ENCODE data around the gene DMPK.
A peak's percentile ranks its signal among the peaks of the same experiment; 100 is the strongest.

Gene DMPK

DNA sequence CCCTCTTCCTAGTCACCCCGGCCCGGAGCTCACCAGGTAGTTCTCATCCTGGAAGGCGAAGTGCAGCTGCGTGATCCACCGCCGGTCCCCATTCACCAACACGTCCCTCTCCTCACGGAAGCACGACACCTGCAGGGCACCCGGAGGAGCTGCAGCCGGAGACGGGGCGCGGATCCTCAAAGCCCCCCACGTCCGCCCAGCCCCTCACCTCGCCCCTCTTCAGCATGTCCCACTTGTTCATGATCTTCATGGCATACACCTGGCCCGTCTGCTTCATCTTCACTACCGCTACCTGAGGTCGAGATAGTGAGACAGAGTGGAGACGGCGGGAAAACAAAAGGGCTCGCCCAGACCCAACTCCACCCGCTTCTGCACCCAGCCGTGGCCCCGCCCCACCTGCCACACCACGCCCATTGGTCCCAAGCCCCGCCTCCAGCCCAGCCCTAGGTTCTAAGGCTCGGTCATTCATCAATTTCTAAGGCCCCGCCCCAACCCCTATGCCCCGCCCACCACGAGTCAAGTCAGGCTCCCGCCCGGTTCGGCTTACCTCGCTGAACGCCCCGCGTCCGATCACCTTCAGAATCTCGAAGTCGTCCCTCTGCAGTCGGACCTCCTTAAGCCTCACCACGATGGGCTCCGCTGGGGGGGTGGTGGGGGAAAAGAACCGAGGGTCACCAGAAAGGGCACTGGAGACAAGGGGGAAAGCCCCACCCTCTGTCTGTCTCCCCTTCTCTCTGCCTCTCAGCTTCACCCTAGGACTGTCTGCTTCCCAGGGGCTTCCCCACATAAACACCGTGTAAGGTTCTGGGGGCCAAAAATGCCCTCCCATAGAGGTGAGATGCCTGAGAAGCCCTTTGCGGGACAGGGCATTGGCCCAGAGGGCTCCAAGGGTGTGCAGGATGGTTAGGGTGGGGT is 2.8 kb downstream of the DMPK start:
- Histone ChIP-seq H3K27me3 (ENCODE audit: insufficient read depth, poor library complexity, severe bottlenecking) (peaks cover 59% of the 10 kb centered on the region), H3K4me3 (replicated peaks; ENCODE audit: insufficient read depth, low read length) (no peak overlapping the region), H3K27ac (replicated peaks) (no peak overlapping the region)
- peak in 1 of 2 experiments; percentile 73 for DNase-seq (ENCODE audit: low read depth in 1 of 2, low spot score in 1 of 2)
- TF ChIP-seq POLR2AphosphoS5 (IDR thresholded peaks at IDR 0.05; ENCODE audit: low read depth) (no peak), REST (IDR thresholded peaks at IDR 0.05; ENCODE audit: insufficient replicate concordance, low read depth) (no peak)
- TF ChIP-seq, protein P1, sequence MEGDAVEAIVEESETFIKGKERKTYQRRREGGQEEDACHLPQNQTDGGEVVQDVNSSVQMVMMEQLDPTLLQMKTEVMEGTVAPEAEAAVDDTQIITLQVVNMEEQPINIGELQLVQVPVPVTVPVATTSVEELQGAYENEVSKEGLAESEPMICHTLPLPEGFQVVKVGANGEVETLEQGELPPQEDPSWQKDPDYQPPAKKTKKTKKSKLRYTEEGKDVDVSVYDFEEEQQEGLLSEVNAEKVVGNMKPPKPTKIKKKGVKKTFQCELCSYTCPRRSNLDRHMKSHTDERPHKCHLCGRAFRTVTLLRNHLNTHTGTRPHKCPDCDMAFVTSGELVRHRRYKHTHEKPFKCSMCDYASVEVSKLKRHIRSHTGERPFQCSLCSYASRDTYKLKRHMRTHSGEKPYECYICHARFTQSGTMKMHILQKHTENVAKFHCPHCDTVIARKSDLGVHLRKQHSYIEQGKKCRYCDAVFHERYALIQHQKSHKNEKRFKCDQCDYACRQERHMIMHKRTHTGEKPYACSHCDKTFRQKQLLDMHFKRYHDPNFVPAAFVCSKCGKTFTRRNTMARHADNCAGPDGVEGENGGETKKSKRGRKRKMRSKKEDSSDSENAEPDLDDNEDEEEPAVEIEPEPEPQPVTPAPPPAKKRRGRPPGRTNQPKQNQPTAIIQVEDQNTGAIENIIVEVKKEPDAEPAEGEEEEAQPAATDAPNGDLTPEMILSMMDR (IDR thresholded peaks at IDR 0.05; ENCODE audit: insufficient read depth, low read length) = peak; percentile 47

DNA sequence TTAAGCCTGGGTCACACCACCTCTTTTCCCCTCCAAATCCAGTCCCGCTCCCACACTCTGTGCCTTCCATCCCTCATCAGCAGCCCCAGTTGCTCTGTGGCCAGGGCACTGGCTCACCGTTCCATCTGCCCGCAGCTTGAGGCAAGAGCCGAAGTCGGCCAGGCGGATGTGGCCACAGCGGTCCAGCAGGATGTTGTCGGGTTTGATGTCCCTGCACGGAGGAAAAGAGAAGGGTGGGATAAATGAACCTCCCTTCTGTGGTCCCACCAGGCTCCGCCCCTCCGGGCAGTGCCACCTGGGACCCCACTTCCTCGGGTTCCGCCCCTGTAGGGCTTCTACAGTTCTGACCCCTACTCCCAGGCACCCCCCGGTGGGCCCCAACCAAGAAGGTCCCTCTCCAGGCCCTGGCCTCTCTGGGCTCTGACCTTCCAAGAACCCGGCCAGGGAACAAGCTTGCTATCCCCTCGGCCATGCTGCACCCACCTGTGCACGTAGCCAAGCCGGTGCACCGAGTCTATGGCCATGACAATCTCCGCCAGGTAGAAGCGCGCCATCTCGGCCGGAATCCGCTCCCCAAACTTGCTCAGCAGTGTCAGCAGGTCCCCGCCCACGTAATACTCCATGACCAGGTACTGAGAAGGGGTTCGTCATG is 4.2 kb downstream of the DMPK start:
- no peak overlapping the region for H3K27ac ChIP-seq (replicated peaks)
- no peak for DNase-seq (ENCODE audit: low read depth in 1 of 2, low spot score in 1 of 2)
- no peak overlapping the region for H3K4me3 ChIP-seq (replicated peaks; ENCODE audit: insufficient read depth, low read length)
- TF ChIP-seq SPI1 (IDR thresholded peaks at IDR 0.05; ENCODE audit: borderline replicate concordance, low read depth) = no peak
- no peak for TF ChIP-seq REST (IDR thresholded peaks at IDR 0.05; ENCODE audit: insufficient replicate concordance, low read depth)
- no peak for TF ChIP-seq GABPA (IDR thresholded peaks at IDR 0.05; ENCODE audit: low read depth)
- no peak for TF ChIP-seq POLR2AphosphoS5 (IDR thresholded peaks at IDR 0.05; ENCODE audit: low read depth)
- TF ChIP-seq, protein P1 (IDR thresholded peaks at IDR 0.05; ENCODE audit: insufficient read depth, low read length) = no peak
- peaks cover 50% of the 10 kb centered on the region for H3K27me3 ChIP-seq (ENCODE audit: insufficient read depth, poor library complexity, severe bottlenecking)

- no peak for TF ChIP-seq POLR2AphosphoS5 (IDR thresholded peaks at IDR 0.05; ENCODE audit: low read depth)
- TF ChIP-seq, protein P1 (IDR thresholded peaks at IDR 0.05; ENCODE audit: insufficient read depth, low read length) = no peak
- no peak for TF ChIP-seq REST (IDR thresholded peaks at IDR 0.05; ENCODE audit: insufficient replicate concordance, low read depth)
- no peak for TF ChIP-seq GABPA (IDR thresholded peaks at IDR 0.05; ENCODE audit: low read depth)
- TF ChIP-seq SPI1 (IDR thresholded peaks at IDR 0.05; ENCODE audit: borderline replicate concordance, low read depth) = no peak
- Histone ChIP-seq H3K27ac (replicated peaks) (no peak overlapping the region), H3K4me3 (replicated peaks; ENCODE audit: insufficient read depth, low read length) (no peak overlapping the region), H3K27me3 (ENCODE audit: insufficient read depth, poor library complexity, severe bottlenecking) (peaks cover 53% of the 10 kb centered on the region)
- no peak for DNase-seq (ENCODE audit: low read depth in 1 of 2, low spot score in 1 of 2)
Measured at GRCh38 chr19:45777395-45777961, 4.8 kb downstream of the DMPK start.
